ENCODE results near the gene BAZ1B.
"Not testable (repeated sequence)": the region's sequence is repeated elsewhere in the genome, so short reads cannot be mapped to it uniquely, and the experiment has no call there.

Gene BAZ1B, protein sequence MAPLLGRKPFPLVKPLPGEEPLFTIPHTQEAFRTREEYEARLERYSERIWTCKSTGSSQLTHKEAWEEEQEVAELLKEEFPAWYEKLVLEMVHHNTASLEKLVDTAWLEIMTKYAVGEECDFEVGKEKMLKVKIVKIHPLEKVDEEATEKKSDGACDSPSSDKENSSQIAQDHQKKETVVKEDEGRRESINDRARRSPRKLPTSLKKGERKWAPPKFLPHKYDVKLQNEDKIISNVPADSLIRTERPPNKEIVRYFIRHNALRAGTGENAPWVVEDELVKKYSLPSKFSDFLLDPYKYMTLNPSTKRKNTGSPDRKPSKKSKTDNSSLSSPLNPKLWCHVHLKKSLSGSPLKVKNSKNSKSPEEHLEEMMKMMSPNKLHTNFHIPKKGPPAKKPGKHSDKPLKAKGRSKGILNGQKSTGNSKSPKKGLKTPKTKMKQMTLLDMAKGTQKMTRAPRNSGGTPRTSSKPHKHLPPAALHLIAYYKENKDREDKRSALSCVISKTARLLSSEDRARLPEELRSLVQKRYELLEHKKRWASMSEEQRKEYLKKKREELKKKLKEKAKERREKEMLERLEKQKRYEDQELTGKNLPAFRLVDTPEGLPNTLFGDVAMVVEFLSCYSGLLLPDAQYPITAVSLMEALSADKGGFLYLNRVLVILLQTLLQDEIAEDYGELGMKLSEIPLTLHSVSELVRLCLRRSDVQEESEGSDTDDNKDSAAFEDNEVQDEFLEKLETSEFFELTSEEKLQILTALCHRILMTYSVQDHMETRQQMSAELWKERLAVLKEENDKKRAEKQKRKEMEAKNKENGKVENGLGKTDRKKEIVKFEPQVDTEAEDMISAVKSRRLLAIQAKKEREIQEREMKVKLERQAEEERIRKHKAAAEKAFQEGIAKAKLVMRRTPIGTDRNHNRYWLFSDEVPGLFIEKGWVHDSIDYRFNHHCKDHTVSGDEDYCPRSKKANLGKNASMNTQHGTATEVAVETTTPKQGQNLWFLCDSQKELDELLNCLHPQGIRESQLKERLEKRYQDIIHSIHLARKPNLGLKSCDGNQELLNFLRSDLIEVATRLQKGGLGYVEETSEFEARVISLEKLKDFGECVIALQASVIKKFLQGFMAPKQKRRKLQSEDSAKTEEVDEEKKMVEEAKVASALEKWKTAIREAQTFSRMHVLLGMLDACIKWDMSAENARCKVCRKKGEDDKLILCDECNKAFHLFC (N-terminal part only)

DNA sequence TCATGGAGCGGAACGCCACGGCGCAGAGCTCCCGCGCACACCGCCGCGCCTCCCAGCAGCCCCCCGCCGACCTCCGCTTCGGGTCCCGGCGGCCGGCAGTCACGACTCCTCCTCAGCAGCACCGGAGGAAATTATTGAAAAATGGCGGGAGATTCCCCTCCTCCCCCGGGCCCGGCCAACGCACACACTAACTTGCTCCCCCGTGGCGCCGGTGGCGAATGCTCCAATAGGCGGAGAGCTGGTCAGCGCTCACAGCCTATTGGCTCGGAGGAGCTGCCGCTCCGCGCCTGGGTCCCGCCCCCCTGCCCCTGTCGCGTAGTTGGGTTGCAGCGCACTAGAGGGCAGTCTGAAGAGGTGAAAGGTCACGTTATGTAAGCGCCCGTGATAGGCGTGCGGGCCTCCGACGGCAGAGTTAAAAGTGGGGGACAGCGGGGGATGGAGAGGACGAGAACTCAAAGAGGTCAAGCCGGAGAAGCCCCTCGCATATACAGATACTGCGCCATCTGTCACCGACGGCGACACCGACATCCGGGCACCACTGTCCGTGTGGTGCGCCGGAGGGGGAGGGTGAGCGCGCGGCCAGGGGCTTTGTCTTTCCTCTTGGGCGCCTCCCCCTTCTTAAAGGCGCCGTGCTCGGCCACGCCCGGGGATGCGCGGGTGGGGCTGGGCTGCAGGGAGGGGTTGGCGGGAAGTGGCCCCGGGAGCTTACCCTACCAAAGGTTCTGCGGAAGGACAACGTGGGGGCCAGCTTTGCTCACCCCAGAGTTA lies at the start of gene BAZ1B:
BAZ1B (minus strand) TSS at position 189 of the 768 bp plus-strand sequence. CDS start 360 bp downstream, outside the sequence.
- H3K4me3 Mint-ChIP-seq = peak within 1 kb of the TSS; percentile 95
- no peaks in the 10 kb centered on the region for H3K27me3 Mint-ChIP-seq
- ATAC-seq (ENCODE audit: low read depth) = peak; percentile 89
- H3K9me3 Mint-ChIP-seq = no peaks in the 10 kb centered on the region
- H3K36me3 Mint-ChIP-seq = peaks cover 12% of the 10 kb centered on the region
- H3K4me1 Mint-ChIP-seq = peaks cover 41% of the 10 kb centered on the region
- peak within 1 kb of the TSS; percentile 97 for H3K27ac Mint-ChIP-seq
- DNase-seq (ENCODE audit: low spot score in 2 of 2) = peak; percentile 91 to 92

DNA sequence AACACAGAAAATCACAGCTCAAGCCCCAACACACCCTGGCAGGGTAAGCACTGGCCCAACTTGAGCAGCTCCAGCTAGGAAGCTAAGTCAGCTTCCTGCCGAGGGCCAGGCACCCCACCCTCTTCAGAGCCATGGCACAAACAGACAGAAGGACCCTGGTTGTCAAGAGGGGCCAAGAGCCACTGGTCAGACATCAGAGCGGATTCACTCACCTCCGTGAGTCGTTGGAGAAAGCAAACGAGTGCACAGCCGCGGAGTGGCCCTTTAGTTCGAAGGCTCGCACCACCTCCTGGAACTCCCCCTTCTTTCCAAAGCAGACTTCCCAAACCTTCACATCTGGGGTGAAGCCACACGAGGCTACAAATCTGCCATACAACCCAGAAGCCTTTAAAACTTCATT lies 48.9 kb upstream of the BAZ1B start:
- Mint-ChIP-seq H3K36me3 (peaks cover 21% of the 10 kb centered on the region), H3K27ac (no peak overlapping the region), H3K27me3 (no peaks in the 10 kb centered on the region)

DNA sequence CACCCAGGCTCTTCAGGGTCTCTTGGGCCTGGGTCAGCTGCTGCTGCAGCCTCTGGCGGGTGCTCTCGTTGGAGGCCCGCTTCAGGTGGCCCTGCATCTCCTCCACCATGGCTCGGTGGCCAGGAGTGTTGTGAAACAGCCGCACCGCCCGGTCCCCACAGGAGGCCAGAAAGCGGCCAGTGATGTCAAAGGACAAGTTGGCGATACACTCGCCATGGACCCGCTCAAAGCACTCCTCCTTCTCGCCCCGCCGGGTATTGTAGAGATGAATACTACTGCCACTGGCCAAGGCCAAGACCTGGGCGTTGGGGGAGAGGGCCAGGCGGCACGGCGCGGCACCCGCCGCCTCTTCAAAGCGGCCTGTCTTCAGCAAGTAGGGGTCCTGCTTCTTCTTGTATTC lies 48.4 kb upstream of the BAZ1B start:
- no peaks in the 10 kb centered on the region for H3K9me3 Mint-ChIP-seq
- H3K36me3 Mint-ChIP-seq = peaks cover 21% of the 10 kb centered on the region
- no peak for ATAC-seq (ENCODE audit: low read depth)
- H3K27ac Mint-ChIP-seq = no peak overlapping the region
- peaks cover 9% of the 10 kb centered on the region for H3K4me1 Mint-ChIP-seq
- no peaks in the 10 kb centered on the region for H3K27me3 Mint-ChIP-seq
- H3K4me3 Mint-ChIP-seq = no peak overlapping the region
- DNase-seq (ENCODE audit: low spot score in 2 of 2) = no peak

More for the DNA sequence above, 48.9 kb upstream of the BAZ1B start:
- ATAC-seq (ENCODE audit: low read depth) (no peak), DNase-seq (ENCODE audit: low spot score in 2 of 2) (no peak)
- Mint-ChIP-seq H3K9me3 (no peaks in the 10 kb centered on the region), H3K4me1 (peaks cover 9% of the 10 kb centered on the region), H3K4me3 (no peak overlapping the region)

DNA sequence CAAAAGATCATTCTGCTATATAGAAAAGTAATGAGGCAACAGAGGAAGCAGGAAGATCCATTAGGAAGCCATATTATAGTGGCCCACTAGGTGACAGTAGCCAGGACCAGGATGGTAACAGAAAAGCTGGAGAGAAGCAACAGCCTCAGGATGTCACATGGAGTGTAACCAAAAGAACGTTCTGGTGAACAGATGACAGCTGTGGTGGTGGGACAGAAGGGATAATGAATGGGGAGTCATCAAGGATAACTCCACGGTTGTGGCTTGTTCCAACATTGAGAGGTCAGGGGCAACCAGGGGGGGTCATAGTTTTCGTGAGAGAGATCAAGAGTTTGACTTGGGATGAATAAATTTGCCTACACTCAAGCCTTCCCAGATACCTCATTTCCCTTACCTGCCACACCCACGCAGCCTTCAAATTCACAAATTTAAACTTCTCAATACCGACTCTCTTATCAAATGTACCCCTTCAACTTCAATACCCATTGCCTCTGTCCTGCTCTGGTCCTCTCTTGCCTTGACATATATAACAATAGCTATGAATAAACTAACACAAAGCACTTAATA lies 47.0 kb upstream of the BAZ1B start:
- H3K27ac Mint-ChIP-seq = no peak overlapping the region
- H3K4me3 Mint-ChIP-seq = no peak overlapping the region
- no peak for ATAC-seq (ENCODE audit: low read depth)
- peaks cover 7% of the 10 kb centered on the region for H3K4me1 Mint-ChIP-seq
- H3K9me3 Mint-ChIP-seq = no peaks in the 10 kb centered on the region
- H3K27me3 Mint-ChIP-seq = no peaks in the 10 kb centered on the region
- peaks cover 19% of the 10 kb centered on the region for H3K36me3 Mint-ChIP-seq
- DNase-seq (ENCODE audit: low spot score in 2 of 2) = no peak

DNA sequence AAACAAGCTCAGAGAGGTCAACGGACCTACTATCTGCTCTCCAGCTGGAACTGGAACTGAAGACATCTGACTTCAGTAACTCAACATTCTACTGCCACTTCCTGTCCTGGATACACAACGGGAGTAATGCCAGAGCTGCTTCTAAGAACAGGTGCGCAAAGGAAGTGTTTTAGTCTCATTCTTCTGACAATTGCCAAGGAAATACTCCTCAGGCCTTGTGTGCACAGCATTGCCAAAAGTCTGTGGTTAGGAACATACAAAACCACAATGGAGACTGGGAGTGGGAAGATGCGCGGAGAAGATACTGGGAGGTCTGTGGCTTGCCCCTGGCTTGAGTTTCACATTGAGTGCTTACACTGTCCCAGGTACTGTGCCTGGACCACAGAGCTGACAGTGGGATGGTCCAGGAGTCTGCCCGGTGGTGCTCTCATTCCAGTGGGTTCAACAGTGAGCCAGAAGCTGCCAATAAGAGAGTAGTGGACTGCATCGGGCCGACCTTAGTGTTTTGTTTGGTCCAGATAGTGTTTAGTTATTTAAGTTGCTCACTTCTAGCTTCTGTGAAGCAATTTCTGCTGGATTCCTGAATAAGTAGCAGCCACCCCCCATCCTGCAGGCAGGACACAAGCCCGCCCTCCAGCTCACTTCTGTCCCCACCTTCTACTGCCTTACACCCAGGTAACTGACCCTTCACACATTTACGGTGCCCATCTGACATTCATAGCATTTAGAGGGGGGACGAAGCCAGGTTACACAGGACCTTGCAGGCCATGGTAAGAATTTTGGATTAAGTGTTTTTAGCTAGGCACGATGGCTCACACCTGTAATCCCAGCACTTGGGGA lies 46.0 kb upstream of the BAZ1B start:
- Mint-ChIP-seq H3K9me3 (no peaks in the 10 kb centered on the region), H3K4me3 (no peak overlapping the region), H3K27ac (no peak overlapping the region), H3K27me3 (no peaks in the 10 kb centered on the region), H3K36me3 (peaks cover 18% of the 10 kb centered on the region), H3K4me1 (peaks cover 7% of the 10 kb centered on the region)
- no peak for ATAC-seq (ENCODE audit: low read depth)
- DNase-seq (ENCODE audit: low spot score in 2 of 2) = no peak

DNA sequence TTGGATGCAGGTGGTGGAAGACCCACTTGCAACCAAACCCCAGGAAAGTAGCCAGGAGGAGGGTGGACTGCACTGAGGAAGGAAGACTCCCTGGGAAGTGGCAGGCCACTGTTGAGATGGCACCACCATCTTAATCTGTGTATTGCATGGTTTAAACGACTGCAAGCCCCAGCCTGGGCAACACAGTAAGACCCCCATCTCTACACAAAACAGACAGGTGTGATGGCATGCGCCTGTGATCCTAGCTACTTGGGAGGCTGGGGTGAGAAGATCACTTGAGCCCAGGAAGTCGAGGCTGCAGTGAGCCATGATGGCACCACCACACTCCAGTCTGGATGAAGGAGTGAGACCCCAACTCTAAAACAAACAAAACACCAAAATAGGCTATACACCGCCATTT lies 45.0 kb upstream of the BAZ1B start:
- H3K4me3 Mint-ChIP-seq = no peak overlapping the region

DNA sequence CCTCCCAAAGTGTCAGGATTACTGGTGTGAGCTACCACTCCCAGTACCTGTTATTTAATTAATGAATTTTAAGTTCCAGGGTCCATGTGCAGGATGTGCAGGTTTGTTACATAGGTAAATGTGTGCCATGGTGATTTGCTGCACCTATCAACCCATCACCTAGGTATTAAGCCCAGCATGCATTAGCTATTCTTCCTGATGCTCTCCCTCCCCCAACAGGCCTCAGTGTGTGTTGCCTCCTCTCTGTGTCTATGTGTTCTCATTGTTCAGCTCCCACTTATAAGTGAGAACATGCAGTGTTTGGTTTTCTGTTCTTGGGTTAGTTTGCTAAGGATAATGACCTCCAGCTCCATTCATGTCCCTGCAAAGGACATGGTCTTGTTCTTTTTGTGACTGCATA lies 44.3 kb upstream of the BAZ1B start:
- Mint-ChIP-seq H3K4me3 (peak overlapping the region; percentile 81), H3K36me3 (peaks cover 12% of the 10 kb centered on the region)
- H3K9me3 Mint-ChIP-seq; H3K27me3 Mint-ChIP-seq; ATAC-seq (ENCODE audit: low read depth); H3K27ac Mint-ChIP-seq; DNase-seq (ENCODE audit: low spot score in 2 of 2); H3K4me1 Mint-ChIP-seq: not testable (repeated sequence)

More for the DNA sequence above, 45.0 kb upstream of the BAZ1B start:
- Mint-ChIP-seq H3K27ac (no peak overlapping the region), H3K27me3 (no peaks in the 10 kb centered on the region), H3K9me3 (no peaks in the 10 kb centered on the region), H3K4me1 (peaks cover 7% of the 10 kb centered on the region), H3K36me3 (peaks cover 12% of the 10 kb centered on the region)
- DNase-seq (ENCODE audit: low spot score in 2 of 2) (no peak), ATAC-seq (ENCODE audit: low read depth) (no peak)

DNA sequence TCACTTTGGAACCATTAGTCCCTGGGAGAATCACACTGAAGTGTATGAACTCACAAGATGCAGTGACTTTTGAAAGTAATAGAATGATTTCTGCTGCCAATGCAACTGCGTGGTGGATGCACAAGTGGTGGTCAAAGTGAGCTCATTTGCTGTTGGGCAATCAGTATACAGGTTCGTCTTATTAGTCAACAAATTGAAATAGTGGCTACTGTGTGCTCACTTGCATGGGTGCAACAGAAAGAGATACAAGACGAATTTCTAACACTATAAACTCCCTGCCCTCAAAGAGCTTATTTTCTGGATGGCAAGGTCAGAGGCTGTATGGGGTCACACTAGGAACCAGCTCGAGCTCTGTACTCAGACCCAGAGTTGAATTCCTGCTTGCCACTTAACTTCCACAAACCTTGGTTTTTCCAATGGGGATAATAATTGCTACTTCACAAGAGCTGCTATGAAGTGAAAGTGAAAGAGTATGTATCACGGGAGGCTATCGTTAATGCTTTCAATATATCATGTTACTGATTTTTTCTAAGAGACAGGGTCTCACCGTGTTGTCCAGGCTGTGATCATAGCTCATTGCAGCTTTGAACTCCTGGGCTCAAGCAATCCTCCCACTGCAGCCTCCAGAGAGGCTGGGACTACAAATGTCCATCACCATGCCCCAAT lies 43.7 kb upstream of the BAZ1B start:
- H3K27ac Mint-ChIP-seq = no peak overlapping the region
- DNase-seq (ENCODE audit: low spot score in 2 of 2) (no peak), ATAC-seq (ENCODE audit: low read depth) (peak; percentile 50)
- peaks cover 7% of the 10 kb centered on the region for H3K4me1 Mint-ChIP-seq
- H3K9me3 Mint-ChIP-seq = no peaks in the 10 kb centered on the region
- H3K4me3 Mint-ChIP-seq = peak overlapping the region; percentile 81
- H3K36me3 Mint-ChIP-seq = peaks cover 7% of the 10 kb centered on the region
- H3K27me3 Mint-ChIP-seq = no peaks in the 10 kb centered on the region

DNA sequence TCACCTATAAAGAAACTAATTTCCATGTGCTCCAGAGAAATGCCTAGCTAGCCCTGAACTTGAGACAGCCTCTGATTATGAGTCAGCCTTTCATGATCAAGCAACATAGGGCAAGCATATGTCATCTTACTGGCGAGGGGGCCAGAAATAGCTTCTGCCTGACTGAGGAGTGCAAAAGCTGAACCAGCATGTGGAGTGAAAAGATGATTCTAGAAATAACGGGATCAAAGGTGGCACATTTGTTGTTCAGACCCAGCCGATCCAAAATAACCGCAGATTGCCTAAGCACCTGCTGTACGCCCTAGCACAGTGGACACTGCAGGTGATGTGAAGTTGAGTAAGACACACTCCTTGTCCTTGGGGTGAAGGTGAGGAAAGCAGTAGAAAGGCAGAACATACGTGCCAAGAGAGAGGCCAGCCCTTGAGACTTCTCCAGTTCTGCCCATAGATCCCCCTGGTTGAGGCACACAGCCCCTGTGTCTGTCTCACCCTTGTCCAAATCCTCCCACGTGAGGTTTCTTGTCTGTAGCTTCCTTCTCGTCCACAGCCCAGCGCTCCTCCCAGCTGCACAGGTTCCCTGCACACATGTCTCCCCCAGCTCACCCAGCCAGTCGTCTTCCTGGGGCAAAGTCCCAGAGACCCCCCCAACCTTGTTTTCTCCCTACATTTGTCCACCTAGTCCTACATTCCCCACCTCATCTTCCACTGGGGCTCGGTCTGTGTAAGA lies 38.2 kb upstream of the BAZ1B start:
- Mint-ChIP-seq H3K9me3 (no peaks in the 10 kb centered on the region), H3K36me3 (no peaks in the 10 kb centered on the region), H3K27me3 (peaks cover 2% of the 10 kb centered on the region), H3K4me3 (no peak overlapping the region), H3K4me1 (peaks cover 16% of the 10 kb centered on the region), H3K27ac (no peak overlapping the region)
- ATAC-seq (ENCODE audit: low read depth) = no peak
- no peak for DNase-seq (ENCODE audit: low spot score in 2 of 2)

DNA sequence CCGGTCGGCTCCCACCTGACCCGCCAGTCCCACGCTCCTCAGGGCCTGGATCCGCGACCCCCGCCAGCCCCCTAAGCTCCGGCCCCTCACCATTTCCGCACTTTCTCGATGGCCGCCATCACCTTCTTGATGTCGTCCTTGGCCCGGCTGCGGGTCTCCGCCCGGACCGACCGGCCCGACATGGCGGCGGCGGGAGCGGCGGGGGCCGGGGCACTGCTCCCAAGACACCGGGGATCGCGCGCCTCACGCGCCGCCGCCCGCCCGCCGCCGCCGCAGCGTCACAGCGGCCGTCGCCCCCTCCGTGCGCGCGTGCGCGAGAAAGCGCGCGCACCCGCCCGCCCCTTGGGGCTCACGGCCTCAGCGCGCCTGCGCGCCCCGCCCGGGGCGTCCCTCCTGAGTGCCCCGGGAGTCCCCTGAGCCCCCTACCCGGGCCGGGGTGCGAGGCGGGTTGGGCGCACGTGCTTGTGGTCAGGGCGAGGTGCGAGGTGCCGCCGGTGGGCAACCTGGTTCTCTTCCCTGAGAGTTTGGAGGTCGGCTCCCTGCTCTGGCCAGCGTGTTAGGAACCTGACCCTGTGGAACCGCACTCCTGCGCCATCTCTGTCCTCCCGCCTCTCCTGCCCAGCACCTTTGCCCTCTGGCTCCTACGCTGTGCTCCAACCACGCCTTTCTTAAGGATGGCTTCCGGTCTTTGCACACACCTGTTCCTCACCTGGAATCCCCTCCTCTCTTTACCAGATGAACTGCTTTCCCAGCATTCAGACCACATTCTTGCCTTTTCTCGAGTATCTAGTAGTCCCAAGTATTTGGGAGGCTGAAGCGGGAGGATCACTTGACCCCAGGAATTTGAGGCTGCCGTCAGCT lies 35.5 kb upstream of the BAZ1B start, which contains the start of gene BCL7B:
BCL7B (minus strand) TSS at position 294 of the 861 bp plus-strand sequence; CDS start at position 182, 112 bp downstream.
- peak within 1 kb of the TSS; percentile 93 for H3K4me3 Mint-ChIP-seq
- H3K4me1 Mint-ChIP-seq = peaks cover 21% of the 10 kb centered on the region
- H3K27ac Mint-ChIP-seq = peak within 1 kb of the TSS; percentile 96
- ATAC-seq (ENCODE audit: low read depth) = peak; percentile 58
- H3K36me3 Mint-ChIP-seq = peaks cover 1% of the 10 kb centered on the region
- H3K27me3 Mint-ChIP-seq = peaks cover 2% of the 10 kb centered on the region
- H3K9me3 Mint-ChIP-seq = no peaks in the 10 kb centered on the region
- DNase-seq (ENCODE audit: low spot score in 2 of 2) = peak; percentile 84

DNA sequence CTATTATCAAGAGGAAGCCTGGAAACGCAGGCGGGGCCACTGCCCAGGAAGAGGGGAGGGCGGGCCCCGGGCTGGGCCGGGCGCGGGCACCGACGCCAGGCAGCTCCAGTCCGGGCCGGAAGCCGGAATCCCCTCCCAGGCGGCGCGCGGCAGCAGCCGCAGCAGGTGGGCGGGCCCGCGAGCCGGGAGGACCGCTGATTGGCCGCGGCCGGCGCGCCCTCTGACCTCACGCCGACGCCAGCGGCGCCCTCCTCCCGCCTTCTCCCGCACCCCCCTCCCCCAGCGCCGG lies 35.0 kb upstream of the BAZ1B start:
- DNase-seq (ENCODE audit: low spot score in 2 of 2) = peak; percentile 80 to 84
- peaks cover 3% of the 10 kb centered on the region for H3K36me3 Mint-ChIP-seq
- H3K4me3 Mint-ChIP-seq = peak overlapping the region; percentile 93
- peaks cover 2% of the 10 kb centered on the region for H3K27me3 Mint-ChIP-seq
- H3K27ac Mint-ChIP-seq = peak overlapping the region; percentile 96
- peak; percentile 85 for ATAC-seq (ENCODE audit: low read depth)
- no peaks in the 10 kb centered on the region for H3K9me3 Mint-ChIP-seq
- peaks cover 23% of the 10 kb centered on the region for H3K4me1 Mint-ChIP-seq

Measured in memory B cell (primary cell).